WI38 (cell line): ENCODE measurements around the gene KIAA0232.
"Not testable (repeated sequence)": the region's sequence is repeated elsewhere in the genome, so short reads cannot be mapped to it uniquely, and the experiment has no call there.

Experiments used
- H3K4me3 ChIP-seq: 2 replicates; pipeline ENCODE4 v1.5.1; 2011; ENCODE audit warnings: low read depth, mild to moderate bottlenecking, control low read depth, low read length
- TF ChIP-seq, protein P1 (sequence below): IDR thresholded peaks from 2 replicates; pipeline ENCODE4 v1.5.1; 2012; ENCODE audit warnings: low read depth, mild to moderate bottlenecking, control low read depth, low read length

Gene KIAA0232

DNA sequence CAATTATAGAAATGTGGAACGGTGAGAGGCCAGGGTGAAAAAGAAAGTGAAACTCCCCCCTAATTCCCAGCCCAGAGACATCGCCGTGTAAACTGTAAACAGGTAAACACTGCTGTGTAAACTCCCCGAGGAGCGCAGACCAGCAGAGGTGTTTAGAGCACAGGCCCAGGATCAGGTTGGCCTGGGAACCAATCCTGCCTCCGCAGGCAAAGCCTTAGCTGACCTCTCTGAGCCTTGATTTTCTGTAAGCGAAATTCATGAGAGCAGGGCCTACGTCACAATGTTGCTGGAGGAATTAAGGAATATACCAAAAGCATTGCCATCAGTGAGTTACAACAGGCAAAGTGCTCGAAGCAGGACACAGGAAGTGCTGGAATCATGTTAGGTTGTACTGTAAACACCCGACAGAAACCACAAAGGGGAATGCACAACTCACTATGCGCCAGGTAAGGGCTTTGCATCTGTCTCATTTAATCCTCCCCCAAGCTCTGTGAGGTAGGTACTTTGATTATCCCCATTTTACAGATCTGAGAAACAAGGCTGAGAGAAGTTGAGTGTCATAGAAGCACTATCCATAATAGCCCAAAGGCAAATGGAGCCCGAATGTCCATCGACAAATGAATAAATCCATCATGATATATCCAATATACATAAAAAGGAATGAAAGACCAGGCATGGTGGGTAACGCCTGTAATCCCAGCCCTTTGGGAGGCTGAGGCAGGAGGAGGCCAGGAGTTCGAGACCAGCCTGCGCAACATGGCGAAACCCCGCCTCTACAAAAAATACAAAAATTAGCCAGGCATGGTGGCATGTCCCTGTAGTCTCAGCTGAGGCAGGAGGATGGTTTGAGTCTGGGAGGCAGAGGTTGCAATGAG, 30.7 kb upstream of the KIAA0232 start:
- TF ChIP-seq, protein P1, sequence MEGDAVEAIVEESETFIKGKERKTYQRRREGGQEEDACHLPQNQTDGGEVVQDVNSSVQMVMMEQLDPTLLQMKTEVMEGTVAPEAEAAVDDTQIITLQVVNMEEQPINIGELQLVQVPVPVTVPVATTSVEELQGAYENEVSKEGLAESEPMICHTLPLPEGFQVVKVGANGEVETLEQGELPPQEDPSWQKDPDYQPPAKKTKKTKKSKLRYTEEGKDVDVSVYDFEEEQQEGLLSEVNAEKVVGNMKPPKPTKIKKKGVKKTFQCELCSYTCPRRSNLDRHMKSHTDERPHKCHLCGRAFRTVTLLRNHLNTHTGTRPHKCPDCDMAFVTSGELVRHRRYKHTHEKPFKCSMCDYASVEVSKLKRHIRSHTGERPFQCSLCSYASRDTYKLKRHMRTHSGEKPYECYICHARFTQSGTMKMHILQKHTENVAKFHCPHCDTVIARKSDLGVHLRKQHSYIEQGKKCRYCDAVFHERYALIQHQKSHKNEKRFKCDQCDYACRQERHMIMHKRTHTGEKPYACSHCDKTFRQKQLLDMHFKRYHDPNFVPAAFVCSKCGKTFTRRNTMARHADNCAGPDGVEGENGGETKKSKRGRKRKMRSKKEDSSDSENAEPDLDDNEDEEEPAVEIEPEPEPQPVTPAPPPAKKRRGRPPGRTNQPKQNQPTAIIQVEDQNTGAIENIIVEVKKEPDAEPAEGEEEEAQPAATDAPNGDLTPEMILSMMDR = no peak
- H3K4me3 ChIP-seq = no peak overlapping the region

DNA sequence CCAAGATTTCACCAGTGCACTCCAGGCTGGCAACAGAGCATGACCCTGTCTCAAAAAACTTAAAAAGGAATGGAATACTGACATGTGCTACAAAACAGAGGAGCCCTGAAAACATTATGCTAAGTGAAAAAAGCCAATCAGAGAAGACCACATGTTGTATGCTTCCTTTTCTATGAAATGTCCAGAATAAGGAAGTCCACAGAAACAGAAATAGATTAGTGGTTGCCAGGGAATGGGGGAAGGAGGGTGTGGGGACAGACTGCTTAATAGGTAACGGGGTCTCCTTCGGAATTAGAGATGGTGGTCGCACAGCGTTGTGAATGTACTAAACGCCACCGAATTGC, 30.1 kb upstream of the KIAA0232 start:
- no peak overlapping the region for H3K4me3 ChIP-seq
- TF ChIP-seq, protein P1 = no peak

DNA sequence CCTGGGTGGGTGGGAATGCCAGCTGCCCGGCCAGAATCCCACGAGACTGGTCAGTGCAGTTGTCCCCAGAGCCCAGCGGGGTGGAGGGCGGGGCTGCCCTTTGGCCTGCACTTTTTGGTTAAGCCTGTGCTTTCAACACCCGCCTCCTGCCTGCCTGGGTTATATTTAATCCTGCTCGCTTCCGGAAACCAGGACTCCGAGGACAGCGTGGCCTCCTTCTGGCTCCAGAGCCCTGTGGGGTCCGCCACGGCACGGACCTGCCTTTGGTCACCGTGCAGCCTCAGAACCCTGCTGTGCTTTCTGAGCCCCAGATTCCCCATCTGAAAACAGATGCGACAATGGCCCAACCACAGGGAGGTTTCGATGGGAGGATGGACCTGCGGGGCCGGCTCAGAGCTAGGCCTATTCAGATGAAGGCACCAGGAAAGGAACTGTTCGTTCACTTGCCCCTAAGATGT, 29.4 kb upstream of the KIAA0232 start:
- H3K4me3 ChIP-seq = no peak overlapping the region
- TF ChIP-seq, protein P1 = no peak

DNA sequence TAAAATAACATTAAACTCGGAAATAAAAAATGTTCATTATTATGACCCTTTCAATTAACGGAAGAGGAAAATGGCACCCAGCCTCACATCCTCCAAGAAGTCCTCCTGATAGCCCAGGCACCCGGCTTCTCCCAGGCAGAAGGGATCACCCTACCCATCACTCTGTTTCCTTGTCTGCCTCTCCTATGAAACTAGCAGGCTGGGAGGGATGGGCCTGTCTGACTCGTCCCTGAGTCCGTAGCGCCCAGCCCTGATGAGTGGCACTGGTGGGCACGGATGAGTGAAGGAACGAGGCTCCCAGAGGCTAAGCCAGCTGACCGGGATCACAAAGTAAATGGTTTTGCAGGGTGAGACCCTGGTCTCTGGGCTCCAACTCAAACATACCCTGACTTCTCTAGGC, 28.6 kb upstream of the KIAA0232 start:
- no peak overlapping the region for H3K4me3 ChIP-seq
- TF ChIP-seq, protein P1 = no peak

DNA sequence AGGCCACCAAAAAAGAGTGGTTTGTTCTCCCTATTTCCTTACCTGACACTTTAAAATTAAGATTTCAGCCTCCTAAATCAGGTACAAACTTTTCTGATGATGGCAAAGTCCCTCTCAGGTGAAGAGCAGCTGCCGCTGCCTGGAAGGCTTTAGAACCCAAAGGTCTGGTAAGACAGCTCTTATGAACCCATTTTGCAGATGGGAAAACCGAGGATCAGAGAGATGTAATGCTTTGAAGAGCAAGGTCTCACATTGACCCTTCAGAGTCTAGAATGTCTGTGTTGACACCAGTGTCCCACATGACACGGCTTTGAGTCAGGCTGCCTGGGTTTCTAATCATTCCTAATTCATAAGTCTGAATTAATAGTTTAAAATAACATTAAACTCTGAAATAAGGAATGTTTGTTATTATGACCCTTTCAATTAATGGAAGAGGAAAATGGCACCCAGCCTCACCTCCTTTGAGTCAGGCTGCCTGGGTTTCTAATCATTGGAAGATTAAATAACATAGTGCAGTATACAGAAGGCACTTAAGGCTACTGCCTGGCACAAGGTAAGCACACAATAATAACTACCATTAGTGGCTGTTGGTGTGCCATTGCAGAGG, 27.9 kb upstream of the KIAA0232 start:
- TF ChIP-seq, protein P1 = no peak
- no peak overlapping the region for H3K4me3 ChIP-seq

DNA sequence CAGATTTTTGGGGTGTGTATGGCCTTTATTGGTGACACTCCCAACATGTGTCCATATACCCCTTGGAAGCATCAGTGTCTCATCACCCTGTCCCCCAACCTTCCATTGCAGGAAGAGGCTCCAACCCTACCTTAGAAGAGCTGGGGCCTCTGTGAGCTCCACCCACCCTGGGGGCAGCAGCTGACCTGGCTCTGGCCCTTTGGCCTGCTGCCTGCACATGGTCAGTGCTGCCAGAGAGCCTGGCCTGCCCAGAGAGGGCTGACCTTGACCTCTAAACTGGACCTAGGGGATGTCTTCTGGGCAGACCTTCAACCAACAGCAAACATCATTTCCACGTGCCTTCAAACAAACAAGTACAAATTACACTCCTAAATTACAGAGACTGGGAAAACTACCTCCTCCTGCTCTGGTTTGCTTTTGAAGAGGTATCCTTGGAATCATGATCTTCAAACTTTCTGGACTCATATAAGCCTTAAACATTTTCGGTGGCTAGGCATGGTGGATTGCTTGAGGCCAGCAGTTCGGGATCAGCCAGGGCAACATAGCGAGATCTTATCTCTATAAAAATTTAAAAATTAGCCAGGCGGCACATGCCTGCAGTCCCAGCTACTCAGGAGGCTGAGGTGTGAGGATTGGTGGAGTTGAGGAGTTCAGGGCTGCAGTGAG, 27.3 kb upstream of the KIAA0232 start:
- TF ChIP-seq, protein P1 = no peak
- no peak overlapping the region for H3K4me3 ChIP-seq

DNA sequence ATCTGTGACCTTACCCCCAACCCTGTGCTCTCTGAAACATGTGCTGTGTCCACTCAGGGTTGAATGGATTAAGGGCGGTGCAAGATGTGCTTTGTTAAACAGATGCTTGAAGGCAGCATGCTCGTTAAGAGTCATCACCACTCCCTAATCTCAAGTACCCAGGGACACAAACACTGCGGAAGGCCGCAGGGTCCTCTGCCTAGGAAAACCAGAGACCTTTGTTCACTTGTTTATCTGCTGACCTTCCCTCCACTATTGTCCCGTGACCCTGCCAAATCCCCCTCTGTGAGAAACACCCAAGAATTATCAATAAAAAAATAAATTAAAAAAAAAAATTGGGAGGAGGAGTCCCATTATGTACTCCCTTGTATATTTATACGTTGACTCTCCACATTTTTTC, 26.2 kb upstream of the KIAA0232 start:
- H3K4me3 ChIP-seq = not testable (repeated sequence)
